Panc1 (cell line): Measurements from ENCODE around the gene ENOX1.

Experiments used
- POLR2AphosphoS5 ChIP-seq: IDR thresholded peaks from 2 replicates; pipeline ENCODE4 v1.6.1; 2012; ENCODE audit warnings: mild to moderate bottlenecking, low read depth, low read length, moderate library complexity
- SIN3A ChIP-seq: IDR thresholded peaks from 2 replicates; pipeline ENCODE4 v1.6.1; 2012; ENCODE audit warnings: low read depth, mild to moderate bottlenecking, low read length, moderate library complexity, borderline replicate concordance; ENCODE audit not compliant: insufficient read depth
- TF ChIP-seq, protein P1 (sequence below): fragments of 450-650 bp; IDR thresholded peaks from 2 replicates; pipeline ENCODE4 v1.5.1; 2017; ENCODE audit warnings: mild to moderate bottlenecking
- TF ChIP-seq, protein P2 (sequence below), 2 experiments: IDR thresholded peaks; 2 replicates each; pipeline ENCODE4 v1.6.1; 2011 to 2012; ENCODE audit warnings: low read depth in 2 of 2, control low read depth in 1 of 2, low read length in 1 of 2, mild to moderate bottlenecking in 1 of 2, moderate library complexity in 1 of 2; ENCODE audit not compliant: insufficient read depth in 1 of 2

DNA sequence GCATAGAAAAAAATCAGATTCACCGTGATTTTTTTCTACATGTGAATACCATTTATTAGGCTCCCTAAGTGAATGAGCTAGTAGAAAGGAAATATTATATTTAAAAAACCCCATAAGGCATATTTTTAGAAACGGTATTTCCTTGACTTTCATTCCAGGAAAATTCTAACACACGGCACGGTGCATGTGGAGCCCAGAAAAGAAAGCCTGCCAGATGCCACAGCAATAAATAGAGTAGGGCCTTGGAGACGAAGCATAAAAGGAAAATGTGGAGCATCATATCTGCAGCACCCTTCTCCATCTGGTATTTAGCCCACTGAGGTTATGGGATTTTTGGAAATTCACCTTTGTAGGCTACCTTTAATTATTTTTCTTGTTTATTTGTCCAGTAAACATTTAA is 314.4 kb downstream of the ENOX1 start:
- TF ChIP-seq, protein P1, sequence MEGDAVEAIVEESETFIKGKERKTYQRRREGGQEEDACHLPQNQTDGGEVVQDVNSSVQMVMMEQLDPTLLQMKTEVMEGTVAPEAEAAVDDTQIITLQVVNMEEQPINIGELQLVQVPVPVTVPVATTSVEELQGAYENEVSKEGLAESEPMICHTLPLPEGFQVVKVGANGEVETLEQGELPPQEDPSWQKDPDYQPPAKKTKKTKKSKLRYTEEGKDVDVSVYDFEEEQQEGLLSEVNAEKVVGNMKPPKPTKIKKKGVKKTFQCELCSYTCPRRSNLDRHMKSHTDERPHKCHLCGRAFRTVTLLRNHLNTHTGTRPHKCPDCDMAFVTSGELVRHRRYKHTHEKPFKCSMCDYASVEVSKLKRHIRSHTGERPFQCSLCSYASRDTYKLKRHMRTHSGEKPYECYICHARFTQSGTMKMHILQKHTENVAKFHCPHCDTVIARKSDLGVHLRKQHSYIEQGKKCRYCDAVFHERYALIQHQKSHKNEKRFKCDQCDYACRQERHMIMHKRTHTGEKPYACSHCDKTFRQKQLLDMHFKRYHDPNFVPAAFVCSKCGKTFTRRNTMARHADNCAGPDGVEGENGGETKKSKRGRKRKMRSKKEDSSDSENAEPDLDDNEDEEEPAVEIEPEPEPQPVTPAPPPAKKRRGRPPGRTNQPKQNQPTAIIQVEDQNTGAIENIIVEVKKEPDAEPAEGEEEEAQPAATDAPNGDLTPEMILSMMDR, result no peak
- no peak for TF ChIP-seq POLR2AphosphoS5
- no peak for TF ChIP-seq SIN3A
- TF ChIP-seq, protein P2, sequence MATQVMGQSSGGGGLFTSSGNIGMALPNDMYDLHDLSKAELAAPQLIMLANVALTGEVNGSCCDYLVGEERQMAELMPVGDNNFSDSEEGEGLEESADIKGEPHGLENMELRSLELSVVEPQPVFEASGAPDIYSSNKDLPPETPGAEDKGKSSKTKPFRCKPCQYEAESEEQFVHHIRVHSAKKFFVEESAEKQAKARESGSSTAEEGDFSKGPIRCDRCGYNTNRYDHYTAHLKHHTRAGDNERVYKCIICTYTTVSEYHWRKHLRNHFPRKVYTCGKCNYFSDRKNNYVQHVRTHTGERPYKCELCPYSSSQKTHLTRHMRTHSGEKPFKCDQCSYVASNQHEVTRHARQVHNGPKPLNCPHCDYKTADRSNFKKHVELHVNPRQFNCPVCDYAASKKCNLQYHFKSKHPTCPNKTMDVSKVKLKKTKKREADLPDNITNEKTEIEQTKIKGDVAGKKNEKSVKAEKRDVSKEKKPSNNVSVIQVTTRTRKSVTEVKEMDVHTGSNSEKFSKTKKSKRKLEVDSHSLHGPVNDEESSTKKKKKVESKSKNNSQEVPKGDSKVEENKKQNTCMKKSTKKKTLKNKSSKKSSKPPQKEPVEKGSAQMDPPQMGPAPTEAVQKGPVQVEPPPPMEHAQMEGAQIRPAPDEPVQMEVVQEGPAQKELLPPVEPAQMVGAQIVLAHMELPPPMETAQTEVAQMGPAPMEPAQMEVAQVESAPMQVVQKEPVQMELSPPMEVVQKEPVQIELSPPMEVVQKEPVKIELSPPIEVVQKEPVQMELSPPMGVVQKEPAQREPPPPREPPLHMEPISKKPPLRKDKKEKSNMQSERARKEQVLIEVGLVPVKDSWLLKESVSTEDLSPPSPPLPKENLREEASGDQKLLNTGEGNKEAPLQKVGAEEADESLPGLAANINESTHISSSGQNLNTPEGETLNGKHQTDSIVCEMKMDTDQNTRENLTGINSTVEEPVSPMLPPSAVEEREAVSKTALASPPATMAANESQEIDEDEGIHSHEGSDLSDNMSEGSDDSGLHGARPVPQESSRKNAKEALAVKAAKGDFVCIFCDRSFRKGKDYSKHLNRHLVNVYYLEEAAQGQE (IDR thresholded peaks at IDR 0.05; ENCODE audit: insufficient read depth in 1 of 2, low read depth in 2 of 2, low read length in 1 of 2), result no peak
